IMR-90 (cell line): ENCODE data around the gene MGLL. TPM values are rescaled to one million over a fixed set of nuclear protein-coding genes. Genes with fewer than 3 reads are reported as not detected.

Source experiments
- ATAC-seq: fragments of 200-7000 bp; cut with Tn5 transposase; 2 replicates; pipeline ENCODE4 v1.9.1; 2020; ENCODE audit warnings: low read depth, mild to moderate bottlenecking, moderate library complexity
- BruUV-seq: library from RNA; stranded (reverse); fragments of 400-500 nt; replicated peaks from 2 replicates; lab custom pipeline; 2021; lab: Mats Ljungman, UMichigan
- CTCF ChIA-PET: fragments of 300-600 bp; formaldehyde crosslinking; extraction: SDS; loops from one replicate; lab custom pipeline; 2021; ENCODE audit warnings: antibody characterized with exemption; lab: Yijun Ruan, JAX
- POLR2A ChIA-PET: fragments of 300-600 bp; sonication (Branson Sonifier 250); formaldehyde crosslinking; loops from one replicate; lab custom pipeline; 2022; ENCODE audit warnings: antibody characterized with exemption; ENCODE audit not compliant: unreplicated experiment; lab: Charles Lee
- DNase-seq: peaks from one replicate; pipeline ENCODE4 v3.0.0; 2013
- H2AFZ ChIP-seq: replicated peaks from 2 replicates; pipeline ENCODE3; 2013; ENCODE audit warnings: low read length, mild to moderate bottlenecking; ENCODE audit not compliant: poor library complexity
- H2AK5ac ChIP-seq: 2 replicates; pipeline ENCODE4 v1.6.1; 2013; ENCODE audit warnings: low read depth, low read length, inconsistent platforms
- H2AK9ac ChIP-seq: replicated peaks from 2 replicates; pipeline ENCODE3; 2013; ENCODE audit warnings: mild to moderate bottlenecking, low read depth, low read length, moderate library complexity; ENCODE audit not compliant: poor library complexity
- H2BK120ac ChIP-seq: 2 replicates; pipeline ENCODE4 v1.6.1; 2013; ENCODE audit warnings: low read depth, low read length, inconsistent platforms
- H2BK15ac ChIP-seq: 3 replicates; pipeline ENCODE4 v1.6.1; 2013; ENCODE audit warnings: low read depth, low read length, inconsistent platforms
- H2BK20ac ChIP-seq: 2 replicates; pipeline ENCODE4 v1.6.1; 2013; ENCODE audit warnings: low read depth, mild to moderate bottlenecking, inconsistent platforms, low read length, moderate library complexity
- H2BK5ac ChIP-seq: 2 replicates; pipeline ENCODE4 v1.6.1; 2013; ENCODE audit warnings: mild to moderate bottlenecking, low read depth, low read length, inconsistent platforms; ENCODE audit not compliant: poor library complexity, severe bottlenecking
- H3K14ac ChIP-seq: replicated peaks from 2 replicates; pipeline ENCODE4 v1.6.1; 2013; ENCODE audit warnings: low read depth, low read length, inconsistent platforms
- H3K18ac ChIP-seq: 2 replicates; pipeline ENCODE4 v1.6.1; 2013; ENCODE audit warnings: low read depth, low read length, control low read depth
- H3K23ac ChIP-seq: 2 replicates; pipeline ENCODE4 v1.6.1; 2013; ENCODE audit warnings: low read depth, low read length, inconsistent platforms
- H3K27ac ChIP-seq: 2 replicates; pipeline ENCODE4 v1.5.1; 2013; ENCODE audit warnings: mild to moderate bottlenecking, control low read depth, low read length; ENCODE audit not compliant: insufficient read depth
- H3K27me3 ChIP-seq: 2 replicates; pipeline ENCODE4 v1.6.1; 2013; ENCODE audit warnings: low read length; ENCODE audit not compliant: control insufficient read depth, insufficient read depth
- H3K36me3 ChIP-seq: 2 replicates; pipeline ENCODE4 v1.6.1; 2013; ENCODE audit warnings: low read length, mixed read lengths; ENCODE audit not compliant: control insufficient read depth, insufficient read depth
- H3K4ac ChIP-seq: 2 replicates; pipeline ENCODE4 v1.6.1; 2013; ENCODE audit warnings: low read depth, low read length, inconsistent platforms
- H3K4me1 ChIP-seq: 2 replicates; pipeline ENCODE4 v1.6.1; 2013; ENCODE audit warnings: low read length, mixed read lengths; ENCODE audit not compliant: control insufficient read depth, insufficient read depth
- H3K4me2 ChIP-seq: 2 replicates; pipeline ENCODE4 v1.6.1; 2013; ENCODE audit warnings: low read depth, mild to moderate bottlenecking, control low read depth, low read length, moderate library complexity
- H3K4me3 ChIP-seq: 2 replicates; pipeline ENCODE4 v1.5.1; 2013; ENCODE audit warnings: low read depth, mild to moderate bottlenecking, control low read depth, low read length, moderate library complexity; ENCODE audit not compliant: insufficient read depth
- H3K56ac ChIP-seq: 2 replicates; pipeline ENCODE4 v1.6.1; 2013; ENCODE audit warnings: low read length, inconsistent platforms; ENCODE audit not compliant: insufficient read depth; ENCODE audit errors: extremely low read depth
- H3K79me1 ChIP-seq, 2 experiments: 2 replicates each; pipeline ENCODE4 v1.6.1; 2013; ENCODE audit warnings: low read length in 2 of 2, inconsistent platforms in 1 of 2, low read depth in 1 of 2
- H3K9ac ChIP-seq: 2 replicates; pipeline ENCODE4 v1.6.1; 2013; ENCODE audit warnings: low read depth, low read length, control low read depth
- H3K9me1 ChIP-seq: 2 replicates; pipeline ENCODE4 v1.6.1; 2013; ENCODE audit warnings: low read length, inconsistent platforms; ENCODE audit not compliant: insufficient read depth
- H3K9me3 ChIP-seq: 2 replicates; pipeline ENCODE4 v1.6.1; 2013; ENCODE audit warnings: low read length; ENCODE audit not compliant: control insufficient read depth, insufficient read depth
- H4K20me1 ChIP-seq: 2 replicates; pipeline ENCODE4 v1.6.1; 2013; ENCODE audit warnings: low read length, inconsistent platforms; ENCODE audit not compliant: insufficient read depth
- H4K5ac ChIP-seq: 2 replicates; pipeline ENCODE4 v1.6.1; 2013; ENCODE audit warnings: mild to moderate bottlenecking, low read depth, low read length, control low read depth
- H4K8ac ChIP-seq, 2 experiments: 2 replicates each; pipeline ENCODE4 v1.6.1; 2013; ENCODE audit warnings: low read depth in 2 of 2, low read length in 2 of 2, control low read depth in 1 of 2, inconsistent platforms in 1 of 2
- H4K91ac ChIP-seq: 2 replicates; pipeline ENCODE4 v1.6.1; 2013; ENCODE audit warnings: low read depth, low read length, inconsistent platforms; ENCODE audit not compliant: insufficient read depth
- BHLHE40 ChIP-seq: fragments of 150-350 bp; IDR thresholded peaks from 2 replicates; pipeline ENCODE4 v1.6.1; 2016; ENCODE audit warnings: mild to moderate bottlenecking, low read depth, low read length
- CEBPB ChIP-seq: IDR thresholded peaks from 2 replicates; pipeline ENCODE4 v1.6.1; 2012; ENCODE audit warnings: low read depth, low read length, improper control_type of control experiment
- CHD1 ChIP-seq: IDR thresholded peaks from 2 replicates; pipeline ENCODE4 v1.6.1; 2012; ENCODE audit warnings: low read depth, low read length, improper control_type of control experiment
- MAFK ChIP-seq: IDR thresholded peaks from 2 replicates; pipeline ENCODE4 v1.6.1; 2012; ENCODE audit warnings: low read depth, low read length, improper control_type of control experiment
- MAZ ChIP-seq: IDR thresholded peaks from 2 replicates; pipeline ENCODE4 v1.6.1; 2012; ENCODE audit warnings: low read depth, mild to moderate bottlenecking, low read length, improper control_type of control experiment, moderate library complexity, borderline replicate concordance
- MXI1 ChIP-seq: IDR thresholded peaks from 2 replicates; pipeline ENCODE4 v1.6.1; 2012; ENCODE audit warnings: low read depth, mild to moderate bottlenecking, low read length, moderate library complexity, borderline replicate concordance
- NFE2L2 ChIP-seq: fragments of 150-350 bp; IDR thresholded peaks from 2 replicates; pipeline ENCODE4 v1.6.1; 2016; ENCODE audit warnings: low read depth, mild to moderate bottlenecking, low read length
- POLR2A ChIP-seq: IDR thresholded peaks from 2 replicates; pipeline ENCODE4 v1.6.1; 2012; ENCODE audit warnings: mild to moderate bottlenecking, low read depth, low read length
- RAD21 ChIP-seq: IDR thresholded peaks from 2 replicates; pipeline ENCODE4 v1.6.1; 2012; ENCODE audit warnings: low read length, improper control_type of control experiment
- RCOR1 ChIP-seq: IDR thresholded peaks from 2 replicates; pipeline ENCODE4 v1.6.1; 2012; ENCODE audit warnings: mild to moderate bottlenecking, low read length, improper control_type of control experiment; ENCODE audit not compliant: insufficient replicate concordance
- RFX5 ChIP-seq: IDR thresholded peaks from 2 replicates; pipeline ENCODE4 v1.8.0; 2012; ENCODE audit warnings: low read depth, mild to moderate bottlenecking, low read length, moderate library complexity
- SMC3 ChIP-seq: fragments of 150-350 bp; IDR thresholded peaks from 2 replicates; pipeline ENCODE4 v1.6.1; 2016; ENCODE audit warnings: low read depth, mild to moderate bottlenecking, antibody characterized with exemption, low read length, moderate library complexity
- WGBS, 2 experiments: methylation state at CpG; one replicate each; pipeline versions ENCODE4 v1.1.5 to v1.1.7; 2013; ENCODE audit warnings: missing lambda C conversion rate in 2 of 2; ENCODE audit not compliant: insufficient read length in 1 of 2; ENCODE audit errors: extremely low coverage in 2 of 2; 5-methylcytosine and 5-hydroxymethylcytosine counted together
- dilution Hi-C: fragments of 300-500 bp; cut with HindIII; formaldehyde crosslinking; loops from one replicate; pipeline ENCODE4 v1.14.3; 2018; ENCODE audit warnings: low sequenced_read_pairs; ENCODE audit not compliant: unreplicated experiment
- in situ Hi-C: fragments of 300-500 bp; cut with MboI; formaldehyde crosslinking; loops from 3 replicates; pipeline ENCODE4 v1.14.3; 2019; ENCODE audit warnings: low sequenced_read_pairs, inconsistent platforms, mixed read lengths
- intact Hi-C: fragments of 100-400 bp; cut with micrococcal nuclease; formaldehyde crosslinking; loops from 2 replicates; pipeline ENCODE4 v1.10.0; 2022
- polyA plus RNA-seq, 3 experiments: library from polyadenylated mRNA; depleted of rRNA; stranded (reverse); fragments of >200 nt; gene quantifications; 2 replicates each; pipeline ENCODE4 v1.2.3, GENCODE V29; 2012; ENCODE audit warnings: low replicate concordance in 1 of 3
- total RNA-seq: library from RNA; depleted of rRNA; stranded (reverse); fragments of >200 nt; gene quantifications from 2 replicates; pipeline ENCODE4 v1.2.3, GENCODE V29; 2012

MGLL gene
- total and polyA plus RNA-seq, 2 of the 4 experiments (the other 2 are of a cell fraction), result 23.7 to 60.6 TPM

GRCh38 chr3:127645371-127646015, 176.8 kb downstream of the MGLL start:
- Histone ChIP-seq H3K4ac (no peak overlapping the region), H2AK9ac (no peak overlapping the region), H2BK15ac (no peak overlapping the region), H2AK5ac (no peak overlapping the region), H3K79me1 (no peaks in the 10 kb centered on the region), H2AFZ (no peak overlapping the region), H3K23ac (no peak overlapping the region; the same call in 1 of the 2 replicates), H3K9me3 (no peaks in the 10 kb centered on the region), H3K14ac (no peak overlapping the region), H2BK5ac (no peak overlapping the region), H3K18ac (no peak overlapping the region), H3K27me3 (peaks cover 16% of the 10 kb centered on the region), H3K4me3 (no peak overlapping the region), H3K36me3 (no peaks in the 10 kb centered on the region), H3K9ac (no peak overlapping the region), H3K27ac (no peak overlapping the region), H2BK120ac (no peak overlapping the region), H3K56ac (no peak overlapping the region), H3K4me1 (no peaks in the 10 kb centered on the region), H3K4me2 (no peak overlapping the region), H4K20me1 (no peaks in the 10 kb centered on the region), H2BK20ac (no peak overlapping the region), H4K91ac (no peak overlapping the region), H4K5ac (no peak overlapping the region), H4K8ac (no peak overlapping the region), H3K9me1 (no peaks in the 10 kb centered on the region)
- CTCF ChIA-PET, result no interaction called here
- intact Hi-C loops, result no loop called here
- no peak for DNase-seq
- POLR2A ChIA-PET, result no interaction called here
- dilution Hi-C loops, result no loop called here
- no TSS peak for BruUV-seq
- TF ChIP-seq BHLHE40, result no peak
- TF ChIP-seq RFX5, result no peak
- no peak for TF ChIP-seq MAZ
- TF ChIP-seq MXI1, result no peak
- TF ChIP-seq CHD1, result no peak
- TF ChIP-seq RCOR1, result no peak
- TF ChIP-seq CEBPB, result no peak
- TF ChIP-seq MAFK, result no peak
- TF ChIP-seq NFE2L2, result no peak
- no peak for TF ChIP-seq POLR2A
- no peak for TF ChIP-seq RAD21
- no peak for TF ChIP-seq SMC3
- in situ Hi-C loops, result no loop called here
- WGBS, 2 experiments, result 80% methylated on average over 1 of the region's 8 CpGs; no CpG with 5 or more reads in 1 of the 2 experiments
- ATAC-seq, result no peak
